Ascending aorta (tissue), 2 donors: Measurements from ENCODE around the gene IGSF6. TPM values are rescaled to one million over a fixed set of nuclear protein-coding genes. Genes with fewer than 3 reads are reported as not detected.

ENCODE experiments used
- DNase-seq, 2 donors: peaks; one replicate each; pipeline ENCODE4 v3.0.0-alpha.2; 2019; ENCODE audit warnings: low spot score in 2 of 2
- H3K27ac ChIP-seq, 2 donors: fragments of 200-600 bp; sonication (generic); one replicate each; pipeline ENCODE4 v1.5.1; 2016 to 2017; ENCODE audit warnings: mild to moderate bottlenecking in 1 of 2
- H3K27me3 ChIP-seq: fragments of 200-600 bp; sonication (generic); one replicate; pipeline ENCODE4 v1.5.1; 2017
- H3K36me3 ChIP-seq, 2 donors: fragments of 200-600 bp; sonication (generic); one replicate each; pipeline ENCODE4 v1.5.1; 2016
- H3K4me1 ChIP-seq, 2 donors: fragments of 200-600 bp; sonication (generic); one replicate each; pipeline ENCODE4 v1.5.1; 2016 to 2017; ENCODE audit warnings: mild to moderate bottlenecking in 1 of 2
- H3K4me3 ChIP-seq, 2 donors: fragments of 200-600 bp; sonication (generic); one replicate each; pipeline ENCODE4 v1.5.1; 2016 to 2017; ENCODE audit warnings: mild to moderate bottlenecking in 1 of 2
- H3K9me3 ChIP-seq, 2 donors: fragments of 200-600 bp; sonication (generic); one replicate each; pipeline ENCODE4 v1.5.1; 2016
- intact Hi-C: fragments of 100-400 bp; cut with DNase I; formaldehyde crosslinking; loops from one replicate; pipeline ENCODE4 v1.15.1; 2023
- total RNA-seq: library from RNA; depleted of rRNA; stranded (reverse); fragments of >200 nt; gene quantifications from one replicate; pipeline ENCODE4 v1.1.0, GENCODE V29; 2016
- TF ChIP-seq, protein P1 (sequence below), 3 experiments: fragments of 200-600 bp in 2 of 3; fragments of 450-650 bp in 1 of 3; sonication (generic) in 2 of 3; IDR thresholded peaks; one replicate each; pipeline ENCODE4 v1.5.1; 2016 to 2019; ENCODE audit warnings: antibody characterized with exemption in 3 of 3, mild to moderate bottlenecking in 1 of 3, moderate library complexity in 1 of 3

Gene IGSF6
- total RNA-seq, 1 donor from 2014 or later = 3.1 TPM

DNA sequence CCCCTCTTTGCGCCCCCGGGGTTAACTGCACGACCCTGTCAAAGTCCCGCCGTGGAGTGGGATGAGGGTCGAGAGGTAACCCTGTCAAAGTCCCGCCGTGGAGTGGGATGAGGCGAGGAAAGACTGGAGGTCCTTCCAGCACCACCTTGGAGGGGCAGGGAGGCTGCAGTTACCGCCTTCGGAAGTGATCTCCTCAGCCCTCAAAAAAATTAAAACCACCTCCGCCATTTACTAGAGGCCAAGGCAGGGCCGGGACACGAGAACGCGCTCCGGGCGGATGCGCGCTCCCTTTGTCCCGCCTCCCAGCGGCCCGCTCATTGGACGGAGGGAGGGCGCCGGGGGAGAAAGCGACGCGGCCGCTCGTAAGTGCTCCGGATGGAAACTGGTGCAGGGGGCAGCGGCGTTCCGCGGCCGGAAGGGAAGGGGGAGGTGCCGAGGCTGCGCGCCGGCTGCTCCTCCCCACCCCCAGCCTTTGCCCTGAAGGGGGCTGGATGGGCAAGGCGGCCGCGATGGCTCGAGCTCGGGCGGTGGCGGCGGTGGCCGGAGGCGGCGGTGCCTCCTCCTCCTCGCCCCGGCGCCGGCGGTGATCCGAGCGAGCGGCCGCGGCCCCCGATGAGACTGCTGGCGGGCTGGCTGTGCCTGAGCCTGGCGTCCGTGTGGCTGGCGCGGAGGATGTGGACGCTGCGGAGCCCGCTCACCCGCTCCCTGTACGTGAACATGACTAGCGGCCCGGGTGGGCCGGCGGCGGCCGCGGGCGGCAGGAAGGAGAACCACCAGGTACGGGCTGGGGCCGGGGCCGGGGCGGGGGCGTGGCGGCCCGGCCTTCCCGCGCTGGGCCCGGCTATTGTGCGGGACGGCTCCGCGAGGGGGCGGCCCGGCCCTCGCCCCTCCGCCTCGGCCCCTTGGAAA is 53.0 kb downstream of the IGSF6 start, which contains the start of gene METTL9:
Gene METTL9, plus strand, starts transcription at position 456 of the 909 bp plus-strand sequence. Its CDS starts 157 bp downstream, at position 613.
- Histone ChIP-seq H3K36me3 (no peaks in the 10 kb centered on the region), H3K4me3 (peak within 1 kb of the TSS; percentile 93), H3K27ac (peak within 1 kb of the TSS; percentile 90 to 97), H3K27me3 (no peaks in the 10 kb centered on the region), H3K9me3 (no peaks in the 10 kb centered on the region), H3K4me1 (peaks cover 6 to 10% of the 10 kb centered on the region in 2 donors)
- intact Hi-C loops = loop anchor here (2.0 kb wide), 1 partner anchor 1549 kb away; the partner anchor contains the start of gene USP31
- TF ChIP-seq, protein P1, sequence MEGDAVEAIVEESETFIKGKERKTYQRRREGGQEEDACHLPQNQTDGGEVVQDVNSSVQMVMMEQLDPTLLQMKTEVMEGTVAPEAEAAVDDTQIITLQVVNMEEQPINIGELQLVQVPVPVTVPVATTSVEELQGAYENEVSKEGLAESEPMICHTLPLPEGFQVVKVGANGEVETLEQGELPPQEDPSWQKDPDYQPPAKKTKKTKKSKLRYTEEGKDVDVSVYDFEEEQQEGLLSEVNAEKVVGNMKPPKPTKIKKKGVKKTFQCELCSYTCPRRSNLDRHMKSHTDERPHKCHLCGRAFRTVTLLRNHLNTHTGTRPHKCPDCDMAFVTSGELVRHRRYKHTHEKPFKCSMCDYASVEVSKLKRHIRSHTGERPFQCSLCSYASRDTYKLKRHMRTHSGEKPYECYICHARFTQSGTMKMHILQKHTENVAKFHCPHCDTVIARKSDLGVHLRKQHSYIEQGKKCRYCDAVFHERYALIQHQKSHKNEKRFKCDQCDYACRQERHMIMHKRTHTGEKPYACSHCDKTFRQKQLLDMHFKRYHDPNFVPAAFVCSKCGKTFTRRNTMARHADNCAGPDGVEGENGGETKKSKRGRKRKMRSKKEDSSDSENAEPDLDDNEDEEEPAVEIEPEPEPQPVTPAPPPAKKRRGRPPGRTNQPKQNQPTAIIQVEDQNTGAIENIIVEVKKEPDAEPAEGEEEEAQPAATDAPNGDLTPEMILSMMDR (IDR thresholded peaks at IDR 0.05) = peak in 1 of 3 experiments; percentile 9
- DNase-seq = peak; percentile 82 to 96

DNA sequence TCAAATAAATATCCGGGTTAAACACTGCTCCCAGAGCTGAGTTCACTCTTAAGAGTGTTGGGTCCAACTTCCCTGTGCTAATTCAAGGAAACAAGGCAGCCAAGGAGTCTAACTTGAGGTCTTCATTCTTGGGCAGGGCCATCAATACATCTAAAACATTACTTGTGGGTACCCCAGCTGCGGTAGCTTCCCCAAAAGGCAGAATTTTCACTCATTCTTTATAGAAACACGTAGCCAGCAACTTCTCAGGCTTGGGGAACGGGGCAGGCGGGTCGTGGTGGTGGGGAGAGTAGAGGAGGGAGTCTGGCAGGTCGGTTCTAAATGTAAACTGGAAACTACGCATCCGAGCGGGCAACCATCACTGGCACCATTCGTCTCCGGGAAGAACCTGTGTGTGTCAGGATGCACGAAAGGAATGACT is 53.7 kb downstream of the IGSF6 start:
- peak overlapping the region; percentile 90 to 97 for H3K27ac ChIP-seq
- intact Hi-C loops = loop anchor here (2.0 kb wide), 1 partner anchor 1550 kb away; the partner anchor contains the start of gene USP31
- no peaks in the 10 kb centered on the region for H3K27me3 ChIP-seq
- peaks cover 6 to 10% of the 10 kb centered on the region in 2 donors for H3K4me1 ChIP-seq
- H3K4me3 ChIP-seq = peak overlapping the region; percentile 93
- TF ChIP-seq, protein P1 (IDR thresholded peaks at IDR 0.05) = no peak
- H3K36me3 ChIP-seq = no peaks in the 10 kb centered on the region
- no peak for DNase-seq
- no peaks in the 10 kb centered on the region for H3K9me3 ChIP-seq

DNA sequence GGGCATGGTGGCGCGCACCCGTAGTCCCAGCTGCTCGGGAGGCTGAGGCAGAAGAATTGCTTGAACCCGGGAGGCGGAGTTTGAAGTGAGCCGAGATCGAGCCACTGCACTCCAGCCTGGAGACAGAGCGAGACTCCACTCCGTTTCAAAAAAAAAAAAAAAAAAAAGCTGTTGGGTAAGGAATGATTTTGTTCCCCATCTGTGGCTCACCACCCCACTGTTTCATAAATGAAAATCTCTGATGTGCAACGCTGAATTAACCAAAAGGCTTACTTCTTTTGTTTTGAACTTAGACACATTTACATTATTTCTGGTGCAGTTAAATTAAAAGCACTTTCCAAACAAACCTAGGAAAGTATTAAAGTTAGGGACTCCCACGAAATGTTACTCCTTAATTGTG is 54.2 kb downstream of the IGSF6 start:
- H3K4me3 ChIP-seq = peak overlapping the region; percentile 93
- TF ChIP-seq, protein P1 (IDR thresholded peaks at IDR 0.05) = no peak
- H3K36me3 ChIP-seq = no peaks in the 10 kb centered on the region
- H3K9me3 ChIP-seq = no peaks in the 10 kb centered on the region
- intact Hi-C loops = loop anchor here (2.0 kb wide), 1 partner anchor 1551 kb away; the partner anchor contains the start of gene USP31
- no peaks in the 10 kb centered on the region for H3K27me3 ChIP-seq
- DNase-seq = no peak
- peak overlapping the region in 1 of 2 donors; percentile 90 for H3K27ac ChIP-seq
- peaks cover 6 to 10% of the 10 kb centered on the region in 2 donors for H3K4me1 ChIP-seq

DNA sequence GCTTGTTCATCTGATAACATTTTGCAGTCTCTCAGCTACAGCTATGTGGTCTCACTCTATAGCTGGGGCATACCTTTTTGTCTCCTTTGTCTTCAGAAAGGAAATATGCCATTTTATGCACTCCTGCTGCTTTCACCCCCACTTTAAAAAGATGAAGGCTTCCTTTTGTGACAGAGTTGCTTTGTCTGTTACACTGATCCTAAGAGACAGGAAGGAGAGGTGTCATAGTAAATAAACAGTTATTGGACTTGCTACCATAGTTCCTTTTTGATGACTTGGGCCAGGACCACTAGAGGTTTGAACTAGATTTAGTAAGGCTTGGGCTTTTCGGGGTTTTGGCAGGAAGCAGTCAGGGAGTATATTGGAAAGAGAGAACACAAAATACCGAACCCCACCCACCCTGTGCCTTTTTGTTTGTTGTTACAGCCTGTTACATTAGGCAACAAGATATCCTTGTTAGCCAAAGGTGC is 54.8 kb downstream of the IGSF6 start:
- Histone ChIP-seq H3K4me3 (no peak overlapping the region), H3K27me3 (no peaks in the 10 kb centered on the region), H3K9me3 (no peaks in the 10 kb centered on the region), H3K36me3 (no peaks in the 10 kb centered on the region), H3K4me1 (peaks cover 6 to 10% of the 10 kb centered on the region in 2 donors), H3K27ac (no peak overlapping the region)
- intact Hi-C loops = loop anchor here (2.0 kb wide), 1 partner anchor 1551 kb away; the partner anchor contains the start of gene USP31
- DNase-seq = no peak
- TF ChIP-seq, protein P1 (IDR thresholded peaks at IDR 0.05) = no peak

DNA sequence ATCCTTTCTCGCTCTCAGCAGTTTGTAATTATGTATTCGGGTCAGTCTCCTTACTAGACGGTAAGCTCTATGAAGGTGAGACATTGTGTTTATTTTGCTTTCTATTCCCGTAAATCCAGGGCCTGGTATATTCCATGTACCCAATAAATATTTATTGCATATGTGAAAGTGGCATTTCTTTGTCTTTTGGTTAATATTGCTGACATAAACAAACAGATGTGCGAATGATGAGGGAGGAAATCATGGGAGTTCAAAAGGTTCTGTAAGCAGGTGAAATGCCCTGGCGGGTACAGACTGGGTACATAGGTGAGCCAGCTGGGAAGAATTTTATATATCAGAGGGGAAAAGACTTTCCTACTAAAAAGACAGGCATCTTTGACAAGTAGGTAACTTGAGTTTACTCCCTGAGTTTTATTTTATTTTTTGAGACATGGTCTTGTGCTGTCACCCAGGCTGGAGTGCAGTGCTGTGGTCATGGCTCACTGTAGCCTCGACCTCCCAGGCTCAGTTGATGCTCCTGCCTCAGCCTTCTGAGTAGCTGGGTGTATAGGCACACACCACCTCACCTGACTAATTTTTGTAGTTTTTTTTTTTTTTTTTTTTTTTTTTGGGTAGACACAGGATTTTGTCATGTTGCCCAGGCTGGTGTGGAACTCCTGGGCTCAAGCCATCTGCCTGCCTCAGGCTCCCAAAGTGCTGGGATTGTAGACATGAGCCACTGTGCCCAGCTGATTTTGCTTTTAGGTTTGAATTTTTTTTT is 58.7 kb downstream of the IGSF6 start:
- H3K36me3 ChIP-seq = no peaks in the 10 kb centered on the region
- DNase-seq = no peak
- TF ChIP-seq, protein P1 (IDR thresholded peaks at IDR 0.05) = no peak
- H3K4me3 ChIP-seq = no peak overlapping the region
- no peaks in the 10 kb centered on the region for H3K9me3 ChIP-seq
- intact Hi-C loops = no loop called here
- H3K4me1 ChIP-seq = no peaks in the 10 kb centered on the region
- no peak overlapping the region for H3K27ac ChIP-seq
- no peaks in the 10 kb centered on the region for H3K27me3 ChIP-seq
